ENCODE results near the gene HSD17B11. TPM values are rescaled to one million over a fixed set of nuclear protein-coding genes. Genes with fewer than 3 reads are reported as not detected.
"Not testable (repeated sequence)": the region's sequence is repeated elsewhere in the genome, so short reads cannot be mapped to it uniquely, and the experiment has no call there.

HSD17B11 gene
- total and polyA plus RNA-seq, 2 donors from 2014 or later, result 39.5 to 48.1 TPM

GRCh38 chr4:87425711-87426110 is 34.7 kb upstream of the HSD17B11 start:
- Histone ChIP-seq H3K9ac (ENCODE audit: low read length in 3 of 3) (no peak overlapping the region), H3K9me3 (ENCODE audit: control insufficient read depth in 2 of 3, insufficient read depth in 1 of 3, low read length in 3 of 3) (no peaks in the 10 kb centered on the region), H3K4me3 (ENCODE audit: low read length in 3 of 3) (no peak overlapping the region), H3K36me3 (ENCODE audit: control insufficient read depth in 2 of 3, insufficient read depth in 3 of 3, low read length in 3 of 3) (no peaks in the 10 kb centered on the region), H3K27me3 (ENCODE audit: control insufficient read depth, insufficient read depth, low read length) (no peaks in the 10 kb centered on the region), H3K27ac (ENCODE audit: low read depth in 2 of 2, low read length in 2 of 2) (no peak overlapping the region), H3K4me1 (ENCODE audit: control insufficient read depth in 2 of 3, insufficient read depth in 2 of 3, low read depth in 1 of 3, low read length in 3 of 3) (peaks cover 7 to 13% (median 7%) of the 10 kb centered on the region in 3 donors)
- no peak for TF ChIP-seq CTCF (IDR thresholded peaks at IDR 0.05; ENCODE audit: borderline replicate concordance, extremely low read depth, insufficient read depth)
- DNase-seq (no peak), FAIRE-seq (no peak)
- intact Hi-C loops (cut with DNase I), result no loop called here

GRCh38 chr4:87424099-87424543 is 33.1 kb upstream of the HSD17B11 start:
- FAIRE-seq; H3K36me3 ChIP-seq (ENCODE audit: control insufficient read depth in 2 of 3, insufficient read depth in 3 of 3, low read length in 3 of 3); intact Hi-C loops (cut with DNase I); H3K9me3 ChIP-seq (ENCODE audit: control insufficient read depth in 2 of 3, insufficient read depth in 1 of 3, low read length in 3 of 3); H3K27ac ChIP-seq (ENCODE audit: low read depth in 2 of 2, low read length in 2 of 2); H3K27me3 ChIP-seq (ENCODE audit: control insufficient read depth, insufficient read depth, low read length): not testable (repeated sequence)
- Histone ChIP-seq H3K9ac (ENCODE audit: low read length in 3 of 3) (peak overlapping the region in 1 of 3 donors; percentile 97), H3K4me3 (ENCODE audit: low read length in 3 of 3) (peak overlapping the region; percentile 84 to 95 (median 92)), H3K4me1 (ENCODE audit: control insufficient read depth in 2 of 3, insufficient read depth in 2 of 3, low read depth in 1 of 3, low read length in 3 of 3) (peaks cover 9 to 13% (median 9%) of the 10 kb centered on the region in 3 donors)
- peak in 1 of 5 donors; percentile 67 for DNase-seq

GRCh38 chr4:87423317-87424098 is 32.5 kb upstream of the HSD17B11 start:
- TF ChIP-seq CTCF (IDR thresholded peaks at IDR 0.05; ENCODE audit: borderline replicate concordance, extremely low read depth, insufficient read depth), result no peak
- Histone ChIP-seq H3K27me3 (ENCODE audit: control insufficient read depth, insufficient read depth, low read length) (no peaks in the 10 kb centered on the region), H3K4me3 (ENCODE audit: low read length in 3 of 3) (peak overlapping the region; percentile 84 to 95 (median 92)), H3K9ac (ENCODE audit: low read length in 3 of 3) (peak overlapping the region; percentile 84 to 97 (median 88)), H3K4me1 (ENCODE audit: control insufficient read depth in 2 of 3, insufficient read depth in 2 of 3, low read depth in 1 of 3, low read length in 3 of 3) (peaks cover 9 to 13% (median 9%) of the 10 kb centered on the region in 3 donors), H3K27ac (ENCODE audit: low read depth in 2 of 2, low read length in 2 of 2) (peak overlapping the region; percentile 19 to 58), H3K9me3 (ENCODE audit: control insufficient read depth in 2 of 3, insufficient read depth in 1 of 3, low read length in 3 of 3) (no peaks in the 10 kb centered on the region), H3K36me3 (ENCODE audit: control insufficient read depth in 2 of 3, insufficient read depth in 3 of 3, low read length in 3 of 3) (no peaks in the 10 kb centered on the region)
- FAIRE-seq, result no peak
- DNase-seq, result peak in 2 of 5 donors; percentile 37 to 60
- intact Hi-C loops (cut with DNase I), result no loop called here

Measured in kidney (tissue), 14 donors.